Esophagus (tissue), 2 donors: ENCODE results near the gene DMAC2L. TPM values are rescaled to one million over a fixed set of nuclear protein-coding genes. Genes with fewer than 3 reads are reported as not detected.

ENCODE experiments used
- H3K27ac ChIP-seq, 2 donors: one replicate each; pipeline ENCODE4 v1.5.1; 2013; ENCODE audit warnings: low read depth in 2 of 2, mild to moderate bottlenecking in 2 of 2, inconsistent platforms in 1 of 2, low read length in 1 of 2, moderate library complexity in 1 of 2
- H3K27me3 ChIP-seq, 2 donors: one replicate each; pipeline ENCODE4 v1.6.1; 2013; ENCODE audit warnings: low read length in 2 of 2, control low read depth in 1 of 2, mild to moderate bottlenecking in 1 of 2; ENCODE audit not compliant: insufficient read depth in 2 of 2, control insufficient read depth in 1 of 2
- H3K36me3 ChIP-seq, 2 donors: one replicate each; pipeline ENCODE4 v1.6.1; 2013; ENCODE audit warnings: low read length in 1 of 2; ENCODE audit not compliant: control insufficient read depth in 2 of 2, insufficient read depth in 2 of 2
- H3K4me1 ChIP-seq, 2 donors: one replicate each; pipeline ENCODE4 v1.6.1; 2013; ENCODE audit warnings: low read length in 1 of 2; ENCODE audit not compliant: control insufficient read depth in 2 of 2, insufficient read depth in 2 of 2
- H3K4me3 ChIP-seq, 2 donors: one replicate each; pipeline ENCODE4 v1.5.1; 2013; ENCODE audit warnings: low read length in 2 of 2, mild to moderate bottlenecking in 2 of 2, low read depth in 1 of 2, moderate library complexity in 1 of 2
- H3K9me3 ChIP-seq, 2 donors: one replicate each; pipeline ENCODE4 v1.6.1; 2013; ENCODE audit warnings: mild to moderate bottlenecking in 2 of 2, low read depth in 1 of 2, low read length in 1 of 2, moderate library complexity in 1 of 2; ENCODE audit not compliant: control insufficient read depth in 2 of 2, insufficient read depth in 1 of 2
- WGBS, 2 donors: extraction: QIAGEN DNeasy Blood & Tissue Kit; methylation state at CpG; one replicate each; pipeline ENCODE4 v1.1.7; 2013; 5-methylcytosine and 5-hydroxymethylcytosine counted together
- polyA plus RNA-seq, 2 donors: library from polyadenylated mRNA; stranded (reverse); fragments of 200-250 nt; gene quantifications; one replicate each; pipeline ENCODE4 v1.2.3, GENCODE V29; 2013
- donor health status: healthy with polysubstance abuse.
- donor health status: Bipolar disorder and iron deficiency.

The DMAC2L gene, protein sequence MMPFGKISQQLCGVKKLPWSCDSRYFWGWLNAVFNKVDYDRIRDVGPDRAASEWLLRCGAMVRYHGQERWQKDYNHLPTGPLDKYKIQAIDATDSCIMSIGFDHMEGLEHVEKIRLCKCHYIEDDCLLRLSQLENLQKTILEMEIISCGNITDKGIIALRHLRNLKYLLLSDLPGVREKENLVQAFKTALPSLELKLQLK
- polyA plus RNA-seq = 10 to 100 TPM; 16.0 to 18.9 TPM

DNA sequence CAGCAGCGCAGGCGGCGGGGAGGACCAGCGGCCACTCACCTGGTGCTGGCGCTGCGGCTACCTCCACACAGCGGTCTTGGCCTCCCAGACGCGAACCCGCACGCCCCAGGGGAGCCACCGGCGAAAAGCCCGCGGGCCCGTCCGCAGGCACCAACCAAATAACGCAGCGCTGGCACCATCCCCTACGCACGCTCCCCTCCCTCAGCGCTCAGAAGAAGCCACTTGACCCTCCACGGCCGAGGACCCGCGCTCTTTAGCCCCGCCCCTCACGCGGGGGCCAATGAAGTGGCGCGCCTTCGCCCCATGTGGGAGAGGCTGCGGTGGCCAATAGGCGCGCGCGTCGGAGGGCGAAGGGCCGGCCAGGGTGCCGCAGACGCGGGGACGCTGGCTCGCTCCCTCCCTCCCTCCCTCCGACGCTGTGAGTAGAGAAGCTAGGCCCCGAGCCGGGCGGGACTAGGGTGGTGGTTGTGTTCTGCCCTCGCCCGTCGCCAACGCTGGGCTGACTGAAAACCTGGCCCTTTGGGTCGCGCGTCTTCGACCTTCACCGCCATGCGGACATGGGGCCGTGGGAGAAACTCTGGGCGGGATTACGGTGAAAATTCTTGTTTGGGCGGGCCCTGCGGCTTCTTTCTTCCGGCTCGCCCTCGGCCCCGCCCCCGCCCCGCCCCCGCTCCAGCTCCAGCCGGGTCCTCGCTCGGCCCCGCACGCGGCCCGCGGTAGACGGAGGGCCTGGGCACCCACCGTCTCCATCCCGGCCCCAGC, at the start of gene DMAC2L, which contains the start of gene L2HGDH:
Gene DMAC2L, plus strand, starts transcription at position 353 of the 762 bp plus-strand sequence. CDS start 9,164 bp downstream, outside the sequence.
Gene L2HGDH, minus strand, starts transcription at position 258 of the 762 bp plus-strand sequence. Its CDS starts 79 bp downstream, at position 179.
- Histone ChIP-seq H3K9me3 (no peaks in the 10 kb centered on the region), H3K4me1 (no peaks in the 10 kb centered on the region), H3K36me3 (no peaks in the 10 kb centered on the region), H3K27ac (peak within 1 kb of the TSS; percentile 97), H3K4me3 (peak within 1 kb of the TSS; percentile 65 to 77), H3K27me3 (no peaks in the 10 kb centered on the region)
- 0 to 1% methylated on average over 64 to 83 of the region's 83 CpGs for WGBS, 2 donors

DNA sequence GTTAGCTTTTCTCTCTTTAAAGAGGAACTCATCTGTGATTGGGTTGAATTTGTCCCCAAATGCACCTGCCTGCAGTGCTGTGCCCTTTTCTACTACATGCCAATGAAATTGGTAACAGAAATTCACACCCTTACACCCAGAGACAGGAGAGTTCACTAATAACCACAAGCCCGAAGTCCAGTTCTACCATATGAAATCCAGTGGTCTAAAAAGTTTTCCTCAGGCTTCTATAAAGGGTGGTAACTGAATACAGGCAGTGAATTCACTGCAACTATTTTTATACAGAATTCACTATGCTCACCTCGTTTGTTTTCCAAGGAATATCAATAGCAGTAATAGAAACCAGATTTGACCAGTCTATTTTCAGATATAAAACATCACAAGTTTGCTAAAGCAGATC, 49.3 kb upstream of the DMAC2L start:
- Histone ChIP-seq H3K27me3 (no peaks in the 10 kb centered on the region), H3K9me3 (no peaks in the 10 kb centered on the region), H3K36me3 (no peaks in the 10 kb centered on the region), H3K27ac (no peak overlapping the region), H3K4me3 (no peak overlapping the region), H3K4me1 (no peaks in the 10 kb centered on the region)
- WGBS, 2 donors = 79 to 90% methylated on average over 2 of the region's 2 CpGs

DNA sequence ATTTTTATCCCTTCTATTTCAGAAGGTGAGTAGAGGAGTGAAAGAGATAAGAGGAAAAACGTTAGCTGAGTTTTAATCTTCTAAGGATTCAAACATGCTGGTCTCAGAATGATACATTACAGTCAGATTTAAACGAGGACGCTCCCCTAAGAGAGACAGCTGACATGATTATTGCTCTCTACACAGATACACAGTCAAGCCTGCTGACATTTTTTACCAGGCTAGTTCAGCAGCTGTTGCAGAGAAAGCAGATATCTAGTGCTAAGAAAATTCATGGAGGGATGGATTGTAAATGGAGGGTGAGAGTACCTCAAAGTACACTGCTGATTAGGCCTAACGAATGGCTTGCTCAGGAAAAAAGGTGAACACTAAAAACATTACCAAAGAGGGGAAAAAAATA, 48.8 kb upstream of the DMAC2L start:
- no peak overlapping the region for H3K4me3 ChIP-seq

DNA sequence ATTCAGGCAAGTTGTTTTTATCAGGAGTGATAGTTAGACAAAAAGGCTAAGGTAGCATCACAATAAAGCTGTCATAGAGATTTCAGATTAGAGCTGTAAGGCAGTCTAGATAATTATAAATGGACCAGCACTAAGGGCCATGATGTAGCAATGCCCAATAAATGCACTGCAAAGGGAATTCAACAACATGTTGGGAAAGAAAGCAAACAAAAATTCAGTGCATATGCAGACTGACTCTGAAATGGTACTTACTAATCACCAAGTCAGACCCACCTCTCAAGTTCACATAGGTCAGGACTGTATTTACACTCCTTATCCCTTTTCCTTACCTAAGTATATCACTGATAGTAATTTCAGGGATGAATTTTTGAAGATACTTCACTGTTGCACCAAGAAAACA, 47.1 kb upstream of the DMAC2L start:
- H3K36me3 ChIP-seq = peaks cover 0 to 4% of the 10 kb centered on the region in 2 donors

More for the DNA sequence above, 48.8 kb upstream of the DMAC2L start:
- 80 to 81% methylated on average over 4 of the region's 4 CpGs for WGBS, 2 donors
- no peak overlapping the region for H3K27ac ChIP-seq
- H3K9me3 ChIP-seq = no peaks in the 10 kb centered on the region
- no peaks in the 10 kb centered on the region for H3K27me3 ChIP-seq
- H3K36me3 ChIP-seq = peaks cover 0 to under 1% of the 10 kb centered on the region in 2 donors
- H3K4me1 ChIP-seq = no peaks in the 10 kb centered on the region

DNA sequence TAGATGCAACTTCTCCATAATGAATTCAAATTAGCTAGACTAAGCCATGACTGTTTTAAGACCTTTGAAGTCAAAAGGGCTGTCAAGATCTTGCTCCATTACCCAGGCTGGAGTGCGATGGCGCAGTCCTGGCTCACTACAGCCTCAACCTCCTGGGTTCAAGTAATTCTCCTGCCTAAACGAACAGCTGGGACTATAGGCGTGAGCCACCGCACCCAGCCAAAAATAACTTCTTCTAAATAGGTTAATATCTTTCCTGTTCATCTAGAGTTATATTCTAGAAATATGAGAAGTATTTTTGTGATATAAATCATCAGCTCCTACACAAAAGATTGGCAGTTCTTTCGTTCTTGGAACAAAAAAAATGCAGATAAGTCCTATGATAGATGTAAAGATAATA, 41.2 kb upstream of the DMAC2L start:
- no peak overlapping the region for H3K4me3 ChIP-seq
- 94 to 96% methylated on average over 6 of the region's 6 CpGs for WGBS, 2 donors
- H3K27me3 ChIP-seq = no peaks in the 10 kb centered on the region
- no peak overlapping the region for H3K27ac ChIP-seq
- no peaks in the 10 kb centered on the region for H3K4me1 ChIP-seq
- H3K9me3 ChIP-seq = no peaks in the 10 kb centered on the region
- H3K36me3 ChIP-seq = peaks cover 0 to 4% of the 10 kb centered on the region in 2 donors

More for the DNA sequence above, 47.1 kb upstream of the DMAC2L start:
- Histone ChIP-seq H3K27me3 (no peaks in the 10 kb centered on the region), H3K9me3 (no peaks in the 10 kb centered on the region), H3K4me3 (no peak overlapping the region), H3K4me1 (no peaks in the 10 kb centered on the region), H3K27ac (no peak overlapping the region)

DNA sequence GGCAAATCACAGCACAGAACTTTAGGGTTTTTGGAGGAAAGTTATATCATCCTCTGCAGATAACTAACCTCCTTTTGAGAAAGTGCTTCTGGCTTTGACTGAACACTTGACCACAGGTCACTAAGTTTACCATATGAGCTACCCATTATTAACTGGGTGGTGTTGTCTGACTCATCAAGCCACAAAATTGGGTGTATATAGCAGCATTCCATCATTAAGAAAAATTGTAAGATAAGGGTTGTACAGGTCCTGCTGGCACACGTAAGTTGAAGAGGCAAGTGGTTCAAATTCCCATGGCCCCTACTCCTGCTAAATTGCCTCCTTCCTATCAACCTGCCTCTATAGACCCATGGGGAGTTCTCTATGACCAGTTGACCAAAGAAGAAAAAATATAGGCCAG, 39.6 kb upstream of the DMAC2L start:
- Histone ChIP-seq H3K36me3 (peaks cover 0 to 4% of the 10 kb centered on the region in 2 donors), H3K4me1 (no peaks in the 10 kb centered on the region), H3K27me3 (no peaks in the 10 kb centered on the region), H3K27ac (no peak overlapping the region), H3K4me3 (no peak overlapping the region), H3K9me3 (no peaks in the 10 kb centered on the region)
- WGBS, 2 donors = 95 to 97% methylated on average over 1 of the region's 1 CpG

DNA sequence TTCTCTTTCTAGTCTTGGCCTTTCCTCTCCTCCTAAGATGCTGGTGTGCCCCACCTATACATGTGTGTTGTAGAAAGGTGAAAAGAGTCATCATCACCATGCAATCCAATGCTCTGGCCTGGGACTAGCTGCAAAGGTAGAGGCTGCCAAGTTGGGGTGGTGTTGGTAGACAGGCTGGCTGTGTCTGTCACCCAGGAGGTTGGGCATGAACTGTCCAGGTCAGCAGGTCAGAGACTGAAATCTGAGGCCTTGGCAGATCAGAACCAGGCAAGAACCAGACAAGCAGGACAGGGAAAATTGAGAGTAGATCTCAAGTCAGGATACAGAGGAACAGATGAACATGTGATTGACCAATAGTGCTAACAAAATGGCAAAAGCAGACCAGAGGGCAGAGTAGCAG, 26.3 kb upstream of the DMAC2L start:
- Histone ChIP-seq H3K36me3 (peaks cover 0 to 2% of the 10 kb centered on the region in 2 donors), H3K9me3 (no peaks in the 10 kb centered on the region), H3K27me3 (no peaks in the 10 kb centered on the region), H3K27ac (no peak overlapping the region), H3K4me3 (no peak overlapping the region), H3K4me1 (no peaks in the 10 kb centered on the region)

DNA sequence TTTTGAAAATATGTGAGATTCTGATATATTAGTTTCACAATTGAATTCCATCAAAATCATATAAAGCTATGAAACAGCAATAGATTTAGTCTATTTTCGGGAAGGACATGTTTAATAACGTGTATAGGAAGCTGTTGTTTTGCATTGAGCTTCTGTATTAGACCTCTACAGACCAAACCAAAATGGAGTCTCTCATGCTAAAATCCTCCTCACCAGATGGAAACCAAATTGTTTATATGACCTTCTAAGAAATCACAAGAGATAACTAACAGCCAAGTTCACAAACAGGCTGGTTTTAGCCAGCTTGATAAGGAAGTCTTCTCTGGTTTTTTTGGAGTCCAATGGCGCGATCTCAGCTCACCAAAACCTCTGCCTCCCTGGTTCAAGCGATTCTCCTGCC, 24.0 kb upstream of the DMAC2L start:
- Histone ChIP-seq H3K4me3 (no peak overlapping the region), H3K9me3 (no peaks in the 10 kb centered on the region), H3K27me3 (no peaks in the 10 kb centered on the region), H3K4me1 (no peaks in the 10 kb centered on the region), H3K27ac (no peak overlapping the region), H3K36me3 (peaks cover 0 to 1% of the 10 kb centered on the region in 2 donors)
- WGBS, 2 donors = 94 to 96% methylated on average over 5 of the region's 5 CpGs

DNA sequence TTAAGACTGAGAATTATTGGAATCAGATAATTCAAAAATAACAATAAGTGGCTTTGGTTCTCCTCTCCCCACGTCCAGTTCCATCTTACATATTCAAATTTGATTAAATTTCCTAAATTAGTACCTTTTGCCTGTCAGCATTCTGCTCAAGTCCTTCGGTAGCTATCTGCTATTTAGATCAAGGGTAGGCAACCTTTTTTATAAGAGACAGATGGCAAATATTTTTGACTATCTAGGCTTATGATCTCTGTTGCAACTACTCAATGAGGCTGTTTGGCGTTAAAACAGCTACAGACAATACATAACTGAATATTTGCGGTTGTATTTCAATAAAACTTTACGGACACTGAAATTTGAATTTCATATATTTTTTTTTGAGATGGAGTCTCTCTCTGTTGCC, 21.8 kb upstream of the DMAC2L start:
- Histone ChIP-seq H3K36me3 (no peaks in the 10 kb centered on the region), H3K27ac (no peak overlapping the region), H3K27me3 (no peaks in the 10 kb centered on the region), H3K9me3 (no peaks in the 10 kb centered on the region), H3K4me1 (no peaks in the 10 kb centered on the region), H3K4me3 (no peak overlapping the region)
- 88 to 97% methylated on average over 5 of the region's 5 CpGs for WGBS, 2 donors

DNA sequence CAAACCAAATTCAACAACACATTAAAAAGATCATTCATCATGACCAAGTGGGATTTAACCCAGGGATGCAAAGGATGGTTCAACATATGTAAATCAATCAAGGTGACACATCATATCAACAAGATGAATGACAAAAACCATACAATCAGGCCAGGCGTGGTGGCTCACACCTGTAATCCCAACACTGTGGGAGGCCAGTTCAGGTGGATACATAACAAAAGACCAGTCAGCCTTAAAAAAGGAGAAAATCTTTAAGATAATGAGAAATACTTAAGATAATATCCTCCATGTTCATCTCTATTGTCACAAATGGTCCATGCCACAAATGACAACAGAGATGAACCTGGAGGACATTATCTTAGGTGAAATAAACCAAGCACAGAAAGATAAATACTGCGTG, 12.5 kb upstream of the DMAC2L start:
- Histone ChIP-seq H3K4me1 (no peaks in the 10 kb centered on the region), H3K36me3 (no peaks in the 10 kb centered on the region), H3K27ac (no peak overlapping the region), H3K27me3 (no peaks in the 10 kb centered on the region), H3K9me3 (no peaks in the 10 kb centered on the region), H3K4me3 (no peak overlapping the region)
- 96 to 97% methylated on average over 2 of the region's 2 CpGs for WGBS, 2 donors
